Measurements from ENCODE around the gene TNPO1. TPM values are rescaled to one million over a fixed set of nuclear protein-coding genes. Genes with fewer than 3 reads are reported as not detected.

The TNPO1 gene
- total and polyA plus RNA-seq, 9 of the 15 experiments (the other 6 are each of a cell fraction or from before 2014, with no cell fraction given) = 20.8 to 176 (median 97.9) TPM

DNA sequence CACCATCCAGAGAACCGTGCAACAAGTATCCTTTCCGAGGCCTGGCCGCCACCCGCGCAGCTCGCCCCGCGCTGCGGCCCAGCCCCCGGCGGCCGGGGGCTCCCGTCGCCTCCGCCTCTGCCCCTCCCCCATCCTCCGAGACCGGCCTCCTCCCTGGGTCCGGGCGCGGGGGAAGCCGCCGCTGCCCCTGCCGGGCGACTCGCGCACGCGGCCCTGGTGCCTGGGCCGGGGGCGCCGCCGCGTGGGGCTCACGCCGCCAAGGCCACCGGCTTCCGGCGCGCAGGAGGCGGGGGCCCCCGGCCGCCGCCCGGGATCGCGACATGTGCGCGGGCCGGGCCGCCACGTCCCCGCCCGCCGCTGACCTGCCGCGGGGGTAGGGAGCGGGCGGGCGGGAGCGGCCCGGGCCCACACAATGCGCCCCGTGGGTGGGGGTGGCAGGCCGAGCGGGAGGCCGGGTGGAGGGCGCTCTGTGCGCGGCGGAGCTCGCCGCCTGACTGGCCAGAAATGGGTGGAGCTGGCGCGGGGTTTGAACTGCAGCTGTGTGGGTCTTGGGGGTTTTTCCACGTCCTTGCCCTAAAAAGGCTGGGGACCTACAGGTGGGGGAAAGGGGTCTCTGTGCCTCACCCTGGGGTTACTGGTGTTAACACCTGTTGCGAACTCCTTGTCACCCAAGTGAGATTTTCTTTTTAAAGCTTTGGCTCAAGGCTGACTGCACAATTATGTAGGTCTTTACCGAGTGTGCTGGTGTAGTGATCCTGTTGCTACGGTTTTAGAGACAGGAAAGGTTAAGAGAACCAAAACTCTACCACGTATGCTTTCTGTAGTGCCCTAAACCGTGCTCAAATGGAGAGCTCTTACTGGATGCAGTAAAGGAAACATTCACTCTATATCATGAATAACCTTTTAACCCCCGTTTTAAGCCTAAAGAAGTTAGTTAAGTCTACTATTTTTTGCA, 32.3 kb downstream of the TNPO1 start (continued):
- TF ChIP-seq, protein P1, sequence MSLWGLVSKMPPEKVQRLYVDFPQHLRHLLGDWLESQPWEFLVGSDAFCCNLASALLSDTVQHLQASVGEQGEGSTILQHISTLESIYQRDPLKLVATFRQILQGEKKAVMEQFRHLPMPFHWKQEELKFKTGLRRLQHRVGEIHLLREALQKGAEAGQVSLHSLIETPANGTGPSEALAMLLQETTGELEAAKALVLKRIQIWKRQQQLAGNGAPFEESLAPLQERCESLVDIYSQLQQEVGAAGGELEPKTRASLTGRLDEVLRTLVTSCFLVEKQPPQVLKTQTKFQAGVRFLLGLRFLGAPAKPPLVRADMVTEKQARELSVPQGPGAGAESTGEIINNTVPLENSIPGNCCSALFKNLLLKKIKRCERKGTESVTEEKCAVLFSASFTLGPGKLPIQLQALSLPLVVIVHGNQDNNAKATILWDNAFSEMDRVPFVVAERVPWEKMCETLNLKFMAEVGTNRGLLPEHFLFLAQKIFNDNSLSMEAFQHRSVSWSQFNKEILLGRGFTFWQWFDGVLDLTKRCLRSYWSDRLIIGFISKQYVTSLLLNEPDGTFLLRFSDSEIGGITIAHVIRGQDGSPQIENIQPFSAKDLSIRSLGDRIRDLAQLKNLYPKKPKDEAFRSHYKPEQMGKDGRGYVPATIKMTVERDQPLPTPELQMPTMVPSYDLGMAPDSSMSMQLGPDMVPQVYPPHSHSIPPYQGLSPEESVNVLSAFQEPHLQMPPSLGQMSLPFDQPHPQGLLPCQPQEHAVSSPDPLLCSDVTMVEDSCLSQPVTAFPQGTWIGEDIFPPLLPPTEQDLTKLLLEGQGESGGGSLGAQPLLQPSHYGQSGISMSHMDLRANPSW (CRISPR knock-in tag; IDR thresholded peaks at IDR 0.05) = no peak
- TF ChIP-seq SIN3A (IDR thresholded peaks at IDR 0.05; ENCODE audit: borderline replicate concordance in 2 of 2, control insufficient read depth in 1 of 2, low read depth in 2 of 2, low read length in 2 of 2) (peak in 1 of 2 experiments; percentile 42; a peak in 1 of 4 replicates), ZNF143 (CRISPR knock-in tag; IDR thresholded peaks at IDR 0.05) (no peak), IRF2 (CRISPR knock-in tag; IDR thresholded peaks at IDR 0.05) (no peak), ZNF12 (CRISPR knock-in tag; IDR thresholded peaks at IDR 0.05) (0 out of 2 replicates have a peak, but pooled peaks have one; percentile 15), TFAM (CRISPR knock-in tag; conservative IDR thresholded peaks at IDR 0.05) (no peak), POLR2A (conservative IDR thresholded peaks at IDR 0.05) (no peak)
- TF ChIP-seq, protein P2, sequence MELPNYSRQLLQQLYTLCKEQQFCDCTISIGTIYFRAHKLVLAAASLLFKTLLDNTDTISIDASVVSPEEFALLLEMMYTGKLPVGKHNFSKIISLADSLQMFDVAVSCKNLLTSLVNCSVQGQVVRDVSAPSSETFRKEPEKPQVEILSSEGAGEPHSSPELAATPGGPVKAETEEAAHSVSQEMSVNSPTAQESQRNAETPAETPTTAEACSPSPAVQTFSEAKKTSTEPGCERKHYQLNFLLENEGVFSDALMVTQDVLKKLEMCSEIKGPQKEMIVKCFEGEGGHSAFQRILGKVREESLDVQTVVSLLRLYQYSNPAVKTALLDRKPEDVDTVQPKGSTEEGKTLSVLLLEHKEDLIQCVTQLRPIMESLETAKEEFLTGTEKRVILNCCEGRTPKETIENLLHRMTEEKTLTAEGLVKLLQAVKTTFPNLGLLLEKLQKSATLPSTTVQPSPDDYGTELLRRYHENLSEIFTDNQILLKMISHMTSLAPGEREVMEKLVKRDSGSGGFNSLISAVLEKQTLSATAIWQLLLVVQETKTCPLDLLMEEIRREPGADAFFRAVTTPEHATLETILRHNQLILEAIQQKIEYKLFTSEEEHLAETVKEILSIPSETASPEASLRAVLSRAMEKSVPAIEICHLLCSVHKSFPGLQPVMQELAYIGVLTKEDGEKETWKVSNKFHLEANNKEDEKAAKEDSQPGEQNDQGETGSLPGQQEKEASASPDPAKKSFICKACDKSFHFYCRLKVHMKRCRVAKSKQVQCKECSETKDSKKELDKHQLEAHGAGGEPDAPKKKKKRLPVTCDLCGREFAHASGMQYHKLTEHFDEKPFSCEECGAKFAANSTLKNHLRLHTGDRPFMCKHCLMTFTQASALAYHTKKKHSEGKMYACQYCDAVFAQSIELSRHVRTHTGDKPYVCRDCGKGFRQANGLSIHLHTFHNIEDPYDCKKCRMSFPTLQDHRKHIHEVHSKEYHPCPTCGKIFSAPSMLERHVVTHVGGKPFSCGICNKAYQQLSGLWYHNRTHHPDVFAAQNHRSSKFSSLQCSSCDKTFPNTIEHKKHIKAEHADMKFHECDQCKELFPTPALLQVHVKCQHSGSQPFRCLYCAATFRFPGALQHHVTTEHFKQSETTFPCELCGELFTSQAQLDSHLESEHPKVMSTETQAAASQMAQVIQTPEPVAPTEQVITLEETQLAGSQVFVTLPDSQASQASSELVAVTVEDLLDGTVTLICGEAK (IDR thresholded peaks at IDR 0.05) = 0 out of 2 replicates have a peak, but pooled peaks have one; percentile 13
- TF ChIP-seq, protein P2 (CRISPR knock-in tag; IDR thresholded peaks at IDR 0.05) = no peak
- TF ChIP-seq, protein P3, sequence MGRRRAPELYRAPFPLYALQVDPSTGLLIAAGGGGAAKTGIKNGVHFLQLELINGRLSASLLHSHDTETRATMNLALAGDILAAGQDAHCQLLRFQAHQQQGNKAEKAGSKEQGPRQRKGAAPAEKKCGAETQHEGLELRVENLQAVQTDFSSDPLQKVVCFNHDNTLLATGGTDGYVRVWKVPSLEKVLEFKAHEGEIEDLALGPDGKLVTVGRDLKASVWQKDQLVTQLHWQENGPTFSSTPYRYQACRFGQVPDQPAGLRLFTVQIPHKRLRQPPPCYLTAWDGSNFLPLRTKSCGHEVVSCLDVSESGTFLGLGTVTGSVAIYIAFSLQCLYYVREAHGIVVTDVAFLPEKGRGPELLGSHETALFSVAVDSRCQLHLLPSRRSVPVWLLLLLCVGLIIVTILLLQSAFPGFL (CRISPR knock-in tag; IDR thresholded peaks at IDR 0.05) = no peak
- TF ChIP-seq, protein P4, sequence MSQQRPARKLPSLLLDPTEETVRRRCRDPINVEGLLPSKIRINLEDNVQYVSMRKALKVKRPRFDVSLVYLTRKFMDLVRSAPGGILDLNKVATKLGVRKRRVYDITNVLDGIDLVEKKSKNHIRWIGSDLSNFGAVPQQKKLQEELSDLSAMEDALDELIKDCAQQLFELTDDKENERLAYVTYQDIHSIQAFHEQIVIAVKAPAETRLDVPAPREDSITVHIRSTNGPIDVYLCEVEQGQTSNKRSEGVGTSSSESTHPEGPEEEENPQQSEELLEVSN (IDR thresholded peaks at IDR 0.05; ENCODE audit: borderline replicate concordance in 1 of 2, extremely low read depth in 1 of 2, insufficient read depth in 1 of 2, insufficient read length in 1 of 2, low read depth in 1 of 2, low read length in 1 of 2, poor library complexity in 1 of 2, severe bottlenecking in 1 of 2) = peak in 1 of 2 experiments; percentile 42
